DOHH2 (cell line): ENCODE measurements around the gene RSBN1L.

Experiments used
- EZH2phosphoT487 ChIP-seq: fragments of 200-600 bp; sonication (generic); IDR thresholded peaks from 2 replicates; pipeline ENCODE4 v1.6.1; 2017; ENCODE audit warnings: borderline replicate concordance, mild to moderate bottlenecking, antibody characterized with exemption, low read length, moderate library complexity, mixed read lengths
- TF ChIP-seq, protein P1 (sequence below): fragments of 200-600 bp; sonication (generic); IDR thresholded peaks from one replicate; pipeline ENCODE4 v1.5.1; 2014; ENCODE audit warnings: antibody characterized with exemption, mild to moderate bottlenecking, low read depth, low read length; ENCODE audit not compliant: poor library complexity, severe bottlenecking

DNA sequence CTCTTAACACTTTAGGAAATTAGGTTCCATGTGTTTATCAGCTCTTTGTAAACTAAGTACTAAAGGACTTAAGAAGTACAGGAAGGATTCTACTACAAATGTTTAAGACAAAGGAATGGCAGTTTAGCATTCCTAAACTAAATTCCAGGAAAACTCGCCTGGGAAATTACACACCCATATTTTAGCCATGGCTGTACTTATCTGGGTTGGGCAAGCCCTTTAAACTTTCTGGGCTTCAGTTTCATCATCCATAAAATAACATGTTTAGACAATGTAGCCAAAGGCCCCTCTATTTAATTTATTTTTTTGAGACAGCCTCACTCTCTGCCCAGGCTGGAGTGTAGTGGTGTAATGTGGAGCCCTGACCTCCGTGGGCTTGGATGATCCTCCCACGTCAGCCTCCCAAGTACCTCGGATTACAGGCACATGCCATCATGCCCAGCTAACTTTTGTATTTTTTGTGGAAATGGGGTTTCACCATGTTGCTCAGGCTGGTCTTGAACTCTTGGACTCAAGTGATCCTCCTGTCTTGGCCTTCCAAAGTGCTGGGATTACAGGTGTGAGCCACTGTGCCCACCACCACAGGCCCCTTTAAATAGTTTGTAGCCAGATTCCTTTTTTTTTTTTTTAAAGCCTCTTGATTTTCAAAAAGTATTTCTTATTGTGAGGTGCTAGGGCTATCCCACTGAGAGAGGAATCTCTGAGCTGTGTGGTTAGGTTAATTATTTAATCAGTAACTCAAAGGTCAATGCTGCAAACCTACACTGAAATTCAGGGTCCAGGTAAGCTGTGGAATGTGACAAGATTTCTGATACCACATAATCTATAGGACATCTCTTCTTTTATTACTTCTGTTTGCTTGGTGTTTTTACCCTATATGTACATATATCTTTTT, 69.9 kb downstream of the RSBN1L start:
- TF ChIP-seq, protein P1, sequence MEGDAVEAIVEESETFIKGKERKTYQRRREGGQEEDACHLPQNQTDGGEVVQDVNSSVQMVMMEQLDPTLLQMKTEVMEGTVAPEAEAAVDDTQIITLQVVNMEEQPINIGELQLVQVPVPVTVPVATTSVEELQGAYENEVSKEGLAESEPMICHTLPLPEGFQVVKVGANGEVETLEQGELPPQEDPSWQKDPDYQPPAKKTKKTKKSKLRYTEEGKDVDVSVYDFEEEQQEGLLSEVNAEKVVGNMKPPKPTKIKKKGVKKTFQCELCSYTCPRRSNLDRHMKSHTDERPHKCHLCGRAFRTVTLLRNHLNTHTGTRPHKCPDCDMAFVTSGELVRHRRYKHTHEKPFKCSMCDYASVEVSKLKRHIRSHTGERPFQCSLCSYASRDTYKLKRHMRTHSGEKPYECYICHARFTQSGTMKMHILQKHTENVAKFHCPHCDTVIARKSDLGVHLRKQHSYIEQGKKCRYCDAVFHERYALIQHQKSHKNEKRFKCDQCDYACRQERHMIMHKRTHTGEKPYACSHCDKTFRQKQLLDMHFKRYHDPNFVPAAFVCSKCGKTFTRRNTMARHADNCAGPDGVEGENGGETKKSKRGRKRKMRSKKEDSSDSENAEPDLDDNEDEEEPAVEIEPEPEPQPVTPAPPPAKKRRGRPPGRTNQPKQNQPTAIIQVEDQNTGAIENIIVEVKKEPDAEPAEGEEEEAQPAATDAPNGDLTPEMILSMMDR: no peak
- TF ChIP-seq EZH2phosphoT487: no peak
